Stimulated activated CD8-positive, alpha-beta memory T cell treated with anti-CD3 and anti-CD28 coated beads, Interleukin-12 subunit alpha, Interleukin-12 subunit beta, amount 100 ng/mL, for 24 hours (primary cell): Measurements from ENCODE around the gene TESMIN.

Experiments
- DNase-seq: peaks from one replicate; pipeline ENCODE4 v3.0.0-alpha.2; 2020; ENCODE audit errors: extremely low read depth

TESMIN gene

GRCh38 chr11:68710409-68710808, 40.9 kb downstream of the TESMIN start:
- no peak for DNase-seq

GRCh38 chr11:68709062-68709461, 42.3 kb downstream of the TESMIN start:
- no peak for DNase-seq

GRCh38 chr11:68707527-68707926, 43.8 kb downstream of the TESMIN start:
- DNase-seq: no peak

GRCh38 chr11:68704887-68705286, 46.4 kb downstream of the TESMIN start:
- DNase-seq: no peak

- DNase-seq: no peak
These were observed 52.3 kb downstream of the TESMIN start for GRCh38 chr11:68698993-68699392.

GRCh38 chr11:68695531-68695930, 55.8 kb downstream of the TESMIN start:
- no peak for DNase-seq

GRCh38 chr11:68694431-68695297, 56.7 kb downstream of the TESMIN start:
- no peak for DNase-seq

- no peak for DNase-seq
These were observed 57.8 kb downstream of the TESMIN start for GRCh38 chr11:68693484-68693882.

- no peak for DNase-seq
These were observed 58.3 kb downstream of the TESMIN start for GRCh38 chr11:68692871-68693483.

- DNase-seq: no peak
These were observed 59.2 kb downstream of the TESMIN start for GRCh38 chr11:68692115-68692514.

- no peak for DNase-seq
These were observed 59.9 kb downstream of the TESMIN start for GRCh38 chr11:68691402-68691784.

GRCh38 chr11:68690671-68691401, 60.5 kb downstream of the TESMIN start:
- no peak for DNase-seq

GRCh38 chr11:68689737-68690625, 61.3 kb downstream of the TESMIN start:
- DNase-seq: no peak

- no peak for DNase-seq
These were observed 62.4 kb downstream of the TESMIN start for GRCh38 chr11:68688881-68689280.

- no peak for DNase-seq
These were observed 63.3 kb downstream of the TESMIN start for GRCh38 chr11:68687986-68688385.

- DNase-seq: no peak
These were observed 64.0 kb downstream of the TESMIN start for GRCh38 chr11:68687311-68687710.

GRCh38 chr11:68686486-68686885, 64.8 kb downstream of the TESMIN start:
- no peak for DNase-seq

- no peak for DNase-seq
These were observed 65.5 kb downstream of the TESMIN start for GRCh38 chr11:68685656-68686380.

GRCh38 chr11:68684385-68685356, 66.6 kb downstream of the TESMIN start, which contains the start of gene GAL:
GAL (plus strand) TSS chr11:68684544; CDS start chr11:68684924, 380 bp downstream.
- DNase-seq: no peak
